GM19035 (cell line): ENCODE results near the gene GMEB2.
"Not testable (repeated sequence)": the region's sequence is repeated elsewhere in the genome, so short reads cannot be mapped to it uniquely, and the experiment has no call there.

ENCODE experiments used
- ATAC-seq: cut with Tn5 transposase; IDR thresholded peaks from one replicate; pipeline ENCODE4 v1.9.1; 2021; ENCODE audit not compliant: unreplicated experiment

The GMEB2 gene

DNA sequence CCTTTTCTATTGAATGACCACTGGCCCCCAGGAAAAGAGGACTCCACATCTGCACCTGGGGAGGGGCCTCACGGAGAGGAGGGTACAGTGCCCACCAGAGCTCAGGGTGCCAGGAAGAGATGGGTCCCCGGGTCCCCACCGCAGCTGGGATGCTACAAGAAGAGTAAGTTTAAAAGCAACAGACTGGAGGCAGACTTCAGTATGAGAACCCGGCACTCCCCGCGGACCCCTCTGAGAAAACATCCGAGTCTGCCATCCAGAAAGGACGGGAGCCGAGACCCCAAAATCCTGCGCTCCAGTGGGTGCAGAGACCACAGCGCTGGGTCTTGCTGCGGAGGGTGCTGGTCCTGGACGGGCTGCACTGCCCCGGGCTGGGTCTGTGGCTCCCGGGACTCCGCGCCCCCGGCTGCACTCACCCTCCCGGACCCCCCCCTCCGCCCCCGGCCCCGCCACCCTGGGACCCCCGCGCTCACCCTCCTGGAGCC lies 53.2 kb downstream of the GMEB2 start:
- ATAC-seq, result no peak

GRCh38 chr20:63572788-63573646 lies 53.9 kb downstream of the GMEB2 start:
- no peak for ATAC-seq

DNA sequence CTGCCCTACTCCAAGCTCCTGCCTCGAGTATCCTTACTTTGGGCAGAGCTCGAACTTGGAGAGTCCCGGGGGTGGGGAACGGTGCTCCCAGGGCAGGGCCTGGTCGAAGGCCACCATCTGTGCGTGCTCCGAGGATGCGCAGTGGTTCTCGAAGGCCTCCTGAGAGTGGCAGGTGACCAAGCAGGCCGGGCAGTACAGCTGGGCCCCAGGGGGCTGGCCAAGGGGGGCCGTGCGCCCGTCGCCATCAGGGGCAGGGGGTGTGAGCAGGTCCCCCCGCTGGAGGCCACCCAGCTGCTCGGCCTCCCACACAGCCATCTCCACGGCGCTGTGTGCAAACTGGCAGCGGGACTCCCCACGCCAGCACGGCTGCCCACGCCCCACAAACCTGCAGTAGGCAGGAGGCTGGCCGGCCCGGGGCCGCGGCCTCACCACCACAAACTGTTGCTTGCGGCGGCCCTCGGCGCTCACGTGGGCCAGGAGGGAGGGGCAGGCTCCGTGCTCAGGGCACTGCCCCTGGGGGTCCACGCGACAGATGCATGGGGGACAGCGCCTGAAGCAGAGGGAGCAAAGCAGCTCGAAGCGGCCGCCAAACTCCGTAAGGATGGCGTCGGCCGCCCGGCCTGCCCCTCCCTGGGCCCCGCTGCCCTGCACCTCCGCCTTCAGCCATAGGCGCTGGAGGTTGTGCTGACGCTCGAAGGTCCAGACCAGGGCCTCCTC lies 54.7 kb downstream of the GMEB2 start:
- ATAC-seq, result no peak

GRCh38 chr20:63571087-63571478 lies 55.8 kb downstream of the GMEB2 start:
- not testable (repeated sequence) for ATAC-seq

GRCh38 chr20:63570281-63571086 lies 56.4 kb downstream of the GMEB2 start:
- ATAC-seq, result no peak

GRCh38 chr20:63568986-63569949 lies 57.6 kb downstream of the GMEB2 start:
- no peak for ATAC-seq

DNA sequence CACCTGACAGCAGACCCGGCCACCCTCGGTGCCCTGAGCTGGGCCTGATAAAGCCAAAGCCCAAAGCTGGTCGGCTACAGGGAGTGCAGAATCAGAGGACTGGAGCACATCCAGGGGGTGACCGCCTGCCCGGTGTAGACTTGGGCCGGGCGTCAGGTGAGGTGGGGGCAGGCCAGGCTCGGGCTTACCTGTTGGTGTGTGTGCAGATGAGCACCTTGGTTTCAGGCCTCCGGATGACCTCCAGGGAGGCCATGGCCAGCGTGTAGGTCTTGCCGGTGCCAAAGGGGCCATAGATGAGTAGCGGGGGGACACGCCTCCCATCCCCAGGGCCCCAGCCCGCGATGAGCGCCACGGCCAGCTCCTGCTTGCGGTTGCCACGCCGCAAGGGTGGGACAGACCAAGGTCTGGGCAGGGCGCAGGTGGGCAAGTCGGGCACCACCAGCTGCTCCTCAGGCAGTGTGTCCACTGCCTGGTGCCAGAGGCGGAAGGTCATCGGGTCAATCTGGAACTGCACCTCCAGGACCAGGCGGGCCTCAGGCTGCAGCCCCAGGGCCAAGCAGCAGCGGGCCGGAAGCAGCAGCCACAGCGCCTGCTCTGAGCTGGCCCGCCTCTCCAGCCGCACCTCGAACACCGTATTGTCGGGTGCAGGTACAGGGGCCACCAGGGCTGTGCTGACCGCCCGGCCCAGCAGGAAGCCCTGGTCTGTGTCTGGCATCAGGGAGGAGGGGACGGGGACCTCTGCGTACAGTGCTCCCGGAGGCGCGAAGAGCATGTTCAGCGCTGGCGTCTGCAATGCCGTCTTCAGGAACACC lies 58.5 kb downstream of the GMEB2 start:
- no peak for ATAC-seq

GRCh38 chr20:63567386-63568169 lies 59.3 kb downstream of the GMEB2 start:
- peak; percentile 64 for ATAC-seq

GRCh38 chr20:63567136-63567385 lies 59.8 kb downstream of the GMEB2 start:
- no peak for ATAC-seq

GRCh38 chr20:63566395-63567135 lies 60.3 kb downstream of the GMEB2 start:
- no peak for ATAC-seq

DNA sequence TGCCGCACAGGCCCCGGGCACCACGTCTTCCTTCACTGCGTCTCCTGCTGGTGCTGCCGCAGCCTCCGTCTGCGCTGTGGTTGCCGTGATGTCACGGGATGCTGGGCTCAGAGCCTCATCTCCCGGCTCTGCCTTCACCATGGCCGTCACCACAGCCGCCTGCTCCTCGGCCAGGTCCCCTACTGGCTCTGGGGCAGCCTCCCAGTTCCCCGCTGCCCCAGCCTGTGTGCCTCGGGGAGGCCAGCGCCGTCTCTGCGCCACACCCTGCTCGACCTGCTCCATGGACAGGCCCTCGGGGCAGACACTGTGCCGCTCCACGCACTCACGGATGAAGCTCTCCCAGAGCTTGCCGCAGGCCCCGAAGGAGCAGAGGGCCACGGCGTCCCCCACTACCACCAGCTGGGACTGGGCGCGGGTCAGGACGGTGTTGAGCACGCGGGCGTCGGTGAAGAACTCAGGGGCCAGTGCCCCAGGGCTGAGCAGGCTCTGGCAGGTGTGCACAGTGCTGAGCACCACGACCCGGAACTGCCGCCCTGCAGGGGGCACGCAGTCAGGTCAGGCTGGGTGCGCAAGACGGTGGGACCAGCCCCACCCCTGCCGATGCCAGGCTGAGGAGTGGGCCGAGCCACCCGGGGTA lies 61.1 kb downstream of the GMEB2 start:
- ATAC-seq, result no peak

GRCh38 chr20:63565021-63565698 lies 61.7 kb downstream of the GMEB2 start:
- no peak for ATAC-seq

DNA sequence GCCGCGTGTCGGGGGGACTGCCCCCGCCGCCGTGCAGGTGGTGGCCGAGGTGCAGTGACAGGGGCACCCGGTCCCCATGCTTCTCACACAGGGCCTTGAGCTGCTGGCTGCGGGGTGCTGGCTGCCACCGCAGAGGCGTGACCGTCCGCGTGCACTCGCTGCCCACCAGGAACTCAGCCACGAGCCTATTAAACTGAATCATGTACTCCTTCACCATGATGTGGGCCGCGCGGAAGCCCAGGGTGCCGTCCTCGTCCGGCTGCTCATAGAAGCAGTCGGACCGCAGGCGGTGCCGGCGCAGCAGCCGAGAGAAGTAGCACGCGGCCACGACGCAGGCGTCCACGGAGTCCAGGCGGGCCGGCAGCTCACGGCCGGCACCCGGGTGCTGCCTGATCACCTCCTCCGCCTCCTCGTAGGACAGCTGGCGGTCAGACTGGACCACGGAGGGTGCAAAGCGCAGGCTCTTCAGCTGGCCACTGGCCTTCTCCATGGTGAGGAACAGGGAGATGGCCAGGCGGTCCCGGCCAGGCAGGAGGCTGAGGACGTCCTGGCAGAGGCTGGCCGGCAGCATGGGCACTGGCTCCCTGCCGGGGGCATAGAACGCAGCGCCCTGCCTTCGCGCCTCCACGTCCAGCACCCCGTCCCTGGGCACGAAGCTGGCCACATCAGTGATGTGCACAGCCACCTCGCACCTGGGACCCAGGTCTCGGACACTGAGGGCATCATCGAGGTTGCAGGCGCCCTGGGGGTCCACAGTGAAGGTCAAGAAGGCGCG lies 62.7 kb downstream of the GMEB2 start:
- no peak for ATAC-seq

GRCh38 chr20:63563225-63563935 lies 63.5 kb downstream of the GMEB2 start:
- ATAC-seq, result no peak

DNA sequence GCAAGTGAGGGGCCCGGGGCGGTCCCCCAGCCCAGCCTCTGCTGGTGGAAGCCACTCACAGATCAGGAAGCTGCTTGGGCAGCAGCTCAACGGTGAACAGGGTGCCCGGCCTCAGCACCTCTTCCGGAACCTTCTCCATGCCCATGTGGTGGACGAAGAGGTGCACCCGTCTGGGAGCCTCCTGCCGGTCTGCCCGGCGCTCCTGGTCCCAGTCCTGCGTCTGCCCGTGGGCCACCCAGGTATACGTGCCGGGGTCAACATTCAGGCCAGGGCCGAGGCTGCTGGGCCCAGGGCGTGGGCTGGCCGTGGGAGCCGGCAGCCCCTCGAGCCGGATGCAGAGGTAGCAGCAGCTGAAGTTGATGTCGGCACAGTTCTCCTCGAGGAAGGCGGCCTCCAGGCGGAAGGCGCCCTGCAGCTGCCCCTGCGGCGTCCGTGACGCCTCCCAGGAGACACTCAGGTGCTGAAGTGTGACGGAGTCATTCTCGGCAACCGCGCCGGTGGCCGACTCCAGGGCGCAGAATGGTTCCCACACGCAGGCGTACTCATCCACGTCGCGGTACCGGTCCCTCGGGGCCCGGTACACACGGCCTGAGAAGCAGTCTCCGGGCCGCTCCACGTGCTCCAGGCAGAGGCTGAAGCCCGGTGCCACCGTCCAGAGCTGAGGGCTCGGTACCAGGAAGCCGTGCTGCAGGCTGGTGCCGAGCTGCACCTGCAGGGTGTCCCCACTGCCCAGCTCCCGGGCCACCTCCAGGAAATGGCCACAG lies 64.3 kb downstream of the GMEB2 start:
- ATAC-seq, result no peak
